ENCODE results near the gene LBHD2. TPM values are rescaled to one million over a fixed set of nuclear protein-coding genes. Genes with fewer than 3 reads are reported as not detected.

LBHD2 gene
- total RNA-seq, 1 donor from 2014 or later, result not detected

- Histone ChIP-seq H3K27ac (ENCODE audit: low read depth, low read length) (no peak overlapping the region), H3K4me1 (ENCODE audit: insufficient read depth, low read length) (no peaks in the 10 kb centered on the region), H4K20me1 (ENCODE audit: insufficient read depth, low read length) (peaks cover 95% of the 10 kb centered on the region), H2AFZ (ENCODE audit: low read depth, low read length) (no peak overlapping the region), H3K4me2 (ENCODE audit: low read length) (no peak overlapping the region), H3K9ac (ENCODE audit: low read length) (no peak overlapping the region), H3K79me2 (ENCODE audit: insufficient read depth, low read length) (peaks cover 98% of the 10 kb centered on the region), H3K36me3 (ENCODE audit: insufficient read depth, low read length) (peaks cover 2% of the 10 kb centered on the region), H3K4me3 (ENCODE audit: insufficient read depth, low read depth, low read length) (no peak overlapping the region), H3K9me3 (ENCODE audit: insufficient read depth, low read depth, low read length) (no peaks in the 10 kb centered on the region), H3K27me3 (ENCODE audit: insufficient read depth, low read length) (no peaks in the 10 kb centered on the region)
- no peak for DNase-seq (ENCODE audit: low read depth)
- Mint-ChIP-seq H3K4me3 (ENCODE audit: unreplicated experiment) (no peak overlapping the region), H3K36me3 (ENCODE audit: low read depth, unreplicated experiment) (peaks cover 9% of the 10 kb centered on the region), H3K27me3 (ENCODE audit: low read depth, unreplicated experiment) (no peaks in the 10 kb centered on the region), H3K9me3 (ENCODE audit: unreplicated experiment) (no peaks in the 10 kb centered on the region), H3K27ac (ENCODE audit: unreplicated experiment) (no peak overlapping the region), H3K4me1 (ENCODE audit: low read depth, unreplicated experiment) (peaks cover 30% of the 10 kb centered on the region)
- no peak for TF ChIP-seq EZH2 (IDR thresholded peaks at IDR 0.05; ENCODE audit: insufficient read depth, low read length)
- no peak for TF ChIP-seq CTCF (IDR thresholded peaks at IDR 0.05; ENCODE audit: insufficient read depth, low read depth, low read length)
- no peak for FAIRE-seq
These were observed 33.1 kb upstream of the LBHD2 start for GRCh38 chr14:103050935-103051334.

GRCh38 chr14:103052407-103052806, 31.6 kb upstream of the LBHD2 start:
- TF ChIP-seq CTCF (IDR thresholded peaks at IDR 0.05; ENCODE audit: insufficient read depth, low read depth, low read length) (no peak), EZH2 (IDR thresholded peaks at IDR 0.05; ENCODE audit: insufficient read depth, low read length) (no peak)
- no peak overlapping the region for H3K9ac ChIP-seq (ENCODE audit: low read length)

GRCh38 chr14:103055695-103056094, 28.3 kb upstream of the LBHD2 start:
- Mint-ChIP-seq H3K4me1 (ENCODE audit: low read depth, unreplicated experiment) (peaks cover 28% of the 10 kb centered on the region), H3K27me3 (ENCODE audit: low read depth, unreplicated experiment) (no peaks in the 10 kb centered on the region), H3K9me3 (ENCODE audit: unreplicated experiment) (no peaks in the 10 kb centered on the region), H3K36me3 (ENCODE audit: low read depth, unreplicated experiment) (peaks cover 1% of the 10 kb centered on the region), H3K27ac (ENCODE audit: unreplicated experiment) (no peak overlapping the region), H3K4me3 (ENCODE audit: unreplicated experiment) (peak overlapping the region; percentile 88)
- Histone ChIP-seq H4K20me1 (ENCODE audit: insufficient read depth, low read length) (peaks cover 55% of the 10 kb centered on the region), H3K79me2 (ENCODE audit: insufficient read depth, low read length) (peaks cover 71% of the 10 kb centered on the region), H3K27me3 (ENCODE audit: insufficient read depth, low read length) (no peaks in the 10 kb centered on the region), H3K4me1 (ENCODE audit: insufficient read depth, low read length) (no peaks in the 10 kb centered on the region), H3K9ac (ENCODE audit: low read length) (peak overlapping the region; percentile 87), H3K4me3 (ENCODE audit: insufficient read depth, low read depth, low read length) (peak overlapping the region; percentile 75), H2AFZ (ENCODE audit: low read depth, low read length) (no peak overlapping the region), H3K27ac (ENCODE audit: low read depth, low read length) (no peak overlapping the region), H3K9me3 (ENCODE audit: insufficient read depth, low read depth, low read length) (no peaks in the 10 kb centered on the region), H3K4me2 (ENCODE audit: low read length) (peak overlapping the region; percentile 93), H3K36me3 (ENCODE audit: insufficient read depth, low read length) (no peaks in the 10 kb centered on the region)
- TF ChIP-seq CTCF (IDR thresholded peaks at IDR 0.05; ENCODE audit: insufficient read depth, low read depth, low read length) (no peak), EZH2 (IDR thresholded peaks at IDR 0.05; ENCODE audit: insufficient read depth, low read length) (no peak)
- DNase-seq (ENCODE audit: low read depth) (no peak), FAIRE-seq (no peak)

More at GRCh38 chr14:103052407-103052806, 31.6 kb upstream of the LBHD2 start:
- Histone ChIP-seq H4K20me1 (ENCODE audit: insufficient read depth, low read length) (peaks cover 84% of the 10 kb centered on the region), H3K27me3 (ENCODE audit: insufficient read depth, low read length) (no peaks in the 10 kb centered on the region), H3K4me1 (ENCODE audit: insufficient read depth, low read length) (no peaks in the 10 kb centered on the region), H3K4me2 (ENCODE audit: low read length) (no peak overlapping the region), H3K9me3 (ENCODE audit: insufficient read depth, low read depth, low read length) (no peaks in the 10 kb centered on the region), H3K36me3 (ENCODE audit: insufficient read depth, low read length) (peaks cover 2% of the 10 kb centered on the region), H3K79me2 (ENCODE audit: insufficient read depth, low read length) (peaks cover 93% of the 10 kb centered on the region), H2AFZ (ENCODE audit: low read depth, low read length) (no peak overlapping the region), H3K4me3 (ENCODE audit: insufficient read depth, low read depth, low read length) (no peak overlapping the region), H3K27ac (ENCODE audit: low read depth, low read length) (no peak overlapping the region)
- no peak overlapping the region for H3K4me3 Mint-ChIP-seq (ENCODE audit: unreplicated experiment)
- H3K27ac Mint-ChIP-seq (ENCODE audit: unreplicated experiment), result no peak overlapping the region
- no peak for FAIRE-seq
- H3K9me3 Mint-ChIP-seq (ENCODE audit: unreplicated experiment), result no peaks in the 10 kb centered on the region
- H3K27me3 Mint-ChIP-seq (ENCODE audit: low read depth, unreplicated experiment), result no peaks in the 10 kb centered on the region
- peaks cover 25% of the 10 kb centered on the region for H3K4me1 Mint-ChIP-seq (ENCODE audit: low read depth, unreplicated experiment)
- no peak for DNase-seq (ENCODE audit: low read depth)
- peaks cover 2% of the 10 kb centered on the region for H3K36me3 Mint-ChIP-seq (ENCODE audit: low read depth, unreplicated experiment)

All from astrocyte (in vitro differentiated cells and primary cell).